Measurements from ENCODE around the gene PTPRM.

DNA sequence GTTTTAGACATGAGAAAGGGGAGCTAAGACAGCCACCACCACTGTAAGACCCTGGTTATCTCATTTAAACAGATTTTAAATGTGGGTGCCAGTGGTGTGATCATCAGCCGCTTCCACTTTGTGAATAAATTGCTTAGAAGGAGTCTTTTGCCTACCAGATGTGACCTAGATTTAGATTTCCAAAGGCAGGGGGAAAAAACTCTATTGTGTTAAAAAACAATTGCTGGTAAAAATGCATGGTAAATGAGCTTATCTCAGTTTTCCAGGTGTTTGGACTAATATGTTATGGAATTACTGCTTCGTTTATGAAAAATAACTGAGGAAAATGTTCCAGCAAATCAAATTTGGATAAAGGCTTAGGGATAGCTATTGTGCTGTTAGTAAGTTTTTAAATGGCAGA, 575.8 kb downstream of the PTPRM start:
- TF ChIP-seq POLR2A (IDR thresholded peaks at IDR 0.05; ENCODE audit: low read depth, low read length) (no peak), TAF1 (IDR thresholded peaks at IDR 0.05; ENCODE audit: borderline replicate concordance, low read depth, low read length) (no peak)

Data from GM12892 (cell line).